Smooth muscle cell (in vitro differentiated cells): ENCODE measurements around the gene MACROH2A1. TPM values are rescaled to one million over a fixed set of nuclear protein-coding genes. Genes with fewer than 3 reads are reported as not detected.
A peak's percentile ranks its signal among the peaks of the same experiment; 100 is the strongest.

ENCODE experiments used
- DNase-seq: peaks from one replicate; lab custom pipeline; 2025; ENCODE audit not compliant: unreplicated experiment; lab: John Stamatoyannopoulos, UW
- H2AFZ ChIP-seq: fragments of 200-600 bp; sonication (generic); 2 replicates; pipeline ENCODE4 v1.6.0; 2016; ENCODE audit warnings: antibody characterized with exemption, low read depth, mild to moderate bottlenecking
- H3F3A ChIP-seq: fragments of 200-600 bp; sonication (generic); 2 replicates; pipeline ENCODE4 v1.6.0; 2017; ENCODE audit warnings: antibody characterized with exemption, low read depth
- H3K27ac ChIP-seq: fragments of 200-600 bp; sonication (generic); 2 replicates; pipeline ENCODE4 v1.5.1; 2016; ENCODE audit warnings: low read depth, mild to moderate bottlenecking
- H3K27me3 ChIP-seq: fragments of 200-600 bp; sonication (generic); 2 replicates; pipeline ENCODE4 v1.6.1; 2016; ENCODE audit warnings: low read depth, mild to moderate bottlenecking
- H3K36me3 ChIP-seq: fragments of 200-600 bp; sonication (generic); 2 replicates; pipeline ENCODE4 v1.5.1; 2016; ENCODE audit warnings: low read depth
- H3K4me1 ChIP-seq: fragments of 200-600 bp; sonication (generic); 2 replicates; pipeline ENCODE4 v1.5.1; 2016; ENCODE audit warnings: low read depth
- H3K4me2 ChIP-seq: fragments of 200-600 bp; sonication (generic); 2 replicates; pipeline ENCODE4 v1.6.0; 2016; ENCODE audit warnings: mild to moderate bottlenecking
- H3K4me3 ChIP-seq: fragments of 200-600 bp; sonication (generic); 2 replicates; pipeline ENCODE4 v1.5.1; 2016; ENCODE audit warnings: mild to moderate bottlenecking
- H3K79me2 ChIP-seq: fragments of 200-600 bp; sonication (generic); 2 replicates; pipeline ENCODE4 v1.6.0; 2016; ENCODE audit warnings: low read depth, mild to moderate bottlenecking
- H3K9ac ChIP-seq: fragments of 200-600 bp; sonication (generic); 2 replicates; pipeline ENCODE4 v1.6.0; 2016; ENCODE audit warnings: low read depth
- H3K9me3 ChIP-seq: fragments of 200-600 bp; sonication (generic); replicated peaks from 2 replicates; pipeline ENCODE4 v1.5.1; 2016; ENCODE audit warnings: low read depth
- H4K20me1 ChIP-seq: fragments of 200-600 bp; sonication (generic); 2 replicates; pipeline ENCODE4 v1.6.0; 2016; ENCODE audit warnings: low read depth
- WGBS: methylation state at CpG from one replicate; pipeline ENCODE4 v1.1.7; 2016; ENCODE audit warnings: low lambda C conversion rate; 5-methylcytosine and 5-hydroxymethylcytosine counted together
- polyA plus RNA-seq: library from polyadenylated mRNA; unstranded; fragments of >200 nt; fragmentation: Nextera tagmentation; extraction: Ambion mirVana; gene quantifications from 2 replicates; pipeline ENCODE4 v1.2.1, GENCODE V29; 2016
- total RNA-seq: library from RNA; depleted of rRNA; stranded (reverse); fragments of >200 nt; gene quantifications from 2 replicates; pipeline ENCODE4 v1.2.3, GENCODE V29; 2014
- TF ChIP-seq, protein P1 (sequence below): fragments of 200-600 bp; sonication (generic); IDR thresholded peaks from 2 replicates; pipeline ENCODE4 v1.5.1; 2017; ENCODE audit warnings: borderline replicate concordance, mild to moderate bottlenecking, antibody characterized with exemption; ENCODE audit not compliant: insufficient read depth, poor library complexity, severe bottlenecking

MACROH2A1 gene
- total and polyA plus RNA-seq, 2 experiments from 2014 or later: 309 to 371 TPM

DNA sequence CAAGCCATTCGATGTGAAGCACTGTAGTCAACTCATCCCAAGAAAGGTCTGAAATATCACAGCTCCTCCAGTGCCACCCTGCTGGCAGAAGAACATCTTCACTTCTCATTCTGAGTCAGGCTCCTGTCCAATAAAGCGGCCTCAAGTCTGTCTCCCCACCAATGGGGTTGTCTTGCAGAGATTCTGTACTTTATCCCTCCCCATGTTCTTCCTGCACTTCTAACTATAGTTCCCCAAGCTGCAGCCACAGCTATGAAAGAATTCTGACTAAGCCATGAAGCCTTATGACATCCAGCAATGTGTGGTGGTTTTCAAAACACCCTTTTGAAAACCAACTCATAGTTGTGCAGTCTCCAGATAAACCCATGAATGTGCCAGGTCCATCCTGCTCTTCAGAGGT lies 6.8 kb downstream of the MACROH2A1 start:
- peak overlapping the region; percentile 76 for H3K9ac ChIP-seq

DNA sequence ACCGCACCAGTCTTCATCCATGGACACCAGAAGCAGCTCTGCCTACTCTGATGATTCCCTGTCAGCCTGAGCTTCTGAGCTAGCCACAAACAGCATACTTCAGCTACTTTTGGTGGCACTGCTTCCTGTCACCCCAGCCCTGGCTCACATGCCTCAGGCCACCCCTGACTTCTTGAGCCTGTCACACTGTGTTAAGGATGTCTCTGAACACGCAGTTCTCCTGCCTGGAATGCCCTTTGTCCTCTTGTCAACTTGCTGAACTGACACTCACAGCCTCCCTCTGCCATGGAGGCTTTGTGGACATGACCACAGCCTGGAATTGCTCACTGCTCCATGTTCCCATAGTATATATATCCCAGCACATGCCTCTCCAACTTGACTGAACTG lies 7.2 kb downstream of the MACROH2A1 start:
- Histone ChIP-seq H3K9me3 (no peaks in the 10 kb centered on the region), H3K4me2 (peak overlapping the region; percentile 93), H2AFZ (no peak overlapping the region), H3K4me3 (no peak overlapping the region), H3K27me3 (no peaks in the 10 kb centered on the region), H3K4me1 (peaks cover 38% of the 10 kb centered on the region), H4K20me1 (peaks cover 81% of the 10 kb centered on the region), H3F3A (peaks cover 42% of the 10 kb centered on the region), H3K36me3 (peaks cover 7% of the 10 kb centered on the region), H3K27ac (peak overlapping the region; percentile 96), H3K9ac (peak overlapping the region; percentile 76), H3K79me2 (peaks cover 84% of the 10 kb centered on the region)
- TF ChIP-seq, protein P1, sequence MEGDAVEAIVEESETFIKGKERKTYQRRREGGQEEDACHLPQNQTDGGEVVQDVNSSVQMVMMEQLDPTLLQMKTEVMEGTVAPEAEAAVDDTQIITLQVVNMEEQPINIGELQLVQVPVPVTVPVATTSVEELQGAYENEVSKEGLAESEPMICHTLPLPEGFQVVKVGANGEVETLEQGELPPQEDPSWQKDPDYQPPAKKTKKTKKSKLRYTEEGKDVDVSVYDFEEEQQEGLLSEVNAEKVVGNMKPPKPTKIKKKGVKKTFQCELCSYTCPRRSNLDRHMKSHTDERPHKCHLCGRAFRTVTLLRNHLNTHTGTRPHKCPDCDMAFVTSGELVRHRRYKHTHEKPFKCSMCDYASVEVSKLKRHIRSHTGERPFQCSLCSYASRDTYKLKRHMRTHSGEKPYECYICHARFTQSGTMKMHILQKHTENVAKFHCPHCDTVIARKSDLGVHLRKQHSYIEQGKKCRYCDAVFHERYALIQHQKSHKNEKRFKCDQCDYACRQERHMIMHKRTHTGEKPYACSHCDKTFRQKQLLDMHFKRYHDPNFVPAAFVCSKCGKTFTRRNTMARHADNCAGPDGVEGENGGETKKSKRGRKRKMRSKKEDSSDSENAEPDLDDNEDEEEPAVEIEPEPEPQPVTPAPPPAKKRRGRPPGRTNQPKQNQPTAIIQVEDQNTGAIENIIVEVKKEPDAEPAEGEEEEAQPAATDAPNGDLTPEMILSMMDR: no peak
- no peak for DNase-seq
- WGBS: 10% methylated on average over 2 of the region's 2 CpGs

More for the DNA sequence above, 6.8 kb downstream of the MACROH2A1 start:
- H3K4me3 ChIP-seq: no peak overlapping the region
- WGBS: 68% methylated on average over 2 of the region's 2 CpGs
- peaks cover 42% of the 10 kb centered on the region for H3K4me1 ChIP-seq
- no peak overlapping the region for H2AFZ ChIP-seq
- DNase-seq: no peak
- no peaks in the 10 kb centered on the region for H3K27me3 ChIP-seq
- H3K36me3 ChIP-seq: peaks cover 7% of the 10 kb centered on the region
- TF ChIP-seq, protein P1: no peak
- peak overlapping the region; percentile 93 for H3K4me2 ChIP-seq
- H3K79me2 ChIP-seq: peaks cover 84% of the 10 kb centered on the region
- peak overlapping the region; percentile 96 for H3K27ac ChIP-seq
- peaks cover 41% of the 10 kb centered on the region for H3F3A ChIP-seq
- peaks cover 85% of the 10 kb centered on the region for H4K20me1 ChIP-seq
- H3K9me3 ChIP-seq: no peaks in the 10 kb centered on the region

DNA sequence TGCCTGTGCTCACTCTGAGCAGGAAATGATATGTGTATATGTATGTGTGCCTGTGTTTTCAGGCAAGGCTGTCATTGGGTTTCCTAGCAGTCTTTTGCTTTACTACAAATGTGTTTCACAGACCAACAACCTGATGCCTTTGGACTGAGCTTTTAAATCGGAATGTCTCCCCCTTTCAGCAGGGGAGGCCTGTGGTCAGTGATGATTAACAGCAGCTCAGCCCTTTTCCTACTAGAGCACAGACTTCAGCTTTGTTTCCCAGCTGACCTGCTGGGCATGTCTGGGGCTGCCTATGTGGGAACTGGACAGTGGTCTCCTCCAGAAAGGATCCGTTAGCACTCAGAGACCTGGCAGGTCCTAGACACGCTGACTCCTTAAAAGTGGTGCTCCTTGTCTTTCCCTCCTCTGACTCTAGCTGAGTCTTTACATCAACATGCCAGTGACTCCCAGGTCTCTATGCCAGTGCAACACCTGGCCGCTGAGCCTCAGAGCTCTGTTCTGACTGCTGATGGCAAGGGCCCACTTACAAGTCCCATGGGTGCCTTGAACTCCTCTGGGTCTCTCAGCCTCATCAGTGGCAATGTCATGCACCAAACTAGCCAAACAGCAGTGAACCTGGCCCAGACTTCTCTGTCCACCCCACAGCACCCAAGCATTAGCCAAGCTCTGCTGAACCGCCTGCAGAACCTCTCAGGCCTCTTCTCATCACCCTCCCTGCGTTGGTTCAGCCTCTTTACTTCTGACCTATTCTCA lies 7.7 kb downstream of the MACROH2A1 start:
- H3K4me2 ChIP-seq: peak overlapping the region; percentile 93
- no peaks in the 10 kb centered on the region for H3K27me3 ChIP-seq
- H3K9me3 ChIP-seq: no peaks in the 10 kb centered on the region
- H4K20me1 ChIP-seq: peaks cover 75% of the 10 kb centered on the region
- DNase-seq: no peak
- peaks cover 7% of the 10 kb centered on the region for H3K36me3 ChIP-seq
- H3K4me3 ChIP-seq: no peak overlapping the region
- 44% methylated on average over 6 of the region's 6 CpGs for WGBS
- peaks cover 42% of the 10 kb centered on the region for H3F3A ChIP-seq
- H3K79me2 ChIP-seq: peaks cover 84% of the 10 kb centered on the region
- no peak overlapping the region for H2AFZ ChIP-seq
- H3K27ac ChIP-seq: peak overlapping the region; percentile 96
- peak overlapping the region; percentile 76 for H3K9ac ChIP-seq
- TF ChIP-seq, protein P1: no peak
- peaks cover 34% of the 10 kb centered on the region for H3K4me1 ChIP-seq

DNA sequence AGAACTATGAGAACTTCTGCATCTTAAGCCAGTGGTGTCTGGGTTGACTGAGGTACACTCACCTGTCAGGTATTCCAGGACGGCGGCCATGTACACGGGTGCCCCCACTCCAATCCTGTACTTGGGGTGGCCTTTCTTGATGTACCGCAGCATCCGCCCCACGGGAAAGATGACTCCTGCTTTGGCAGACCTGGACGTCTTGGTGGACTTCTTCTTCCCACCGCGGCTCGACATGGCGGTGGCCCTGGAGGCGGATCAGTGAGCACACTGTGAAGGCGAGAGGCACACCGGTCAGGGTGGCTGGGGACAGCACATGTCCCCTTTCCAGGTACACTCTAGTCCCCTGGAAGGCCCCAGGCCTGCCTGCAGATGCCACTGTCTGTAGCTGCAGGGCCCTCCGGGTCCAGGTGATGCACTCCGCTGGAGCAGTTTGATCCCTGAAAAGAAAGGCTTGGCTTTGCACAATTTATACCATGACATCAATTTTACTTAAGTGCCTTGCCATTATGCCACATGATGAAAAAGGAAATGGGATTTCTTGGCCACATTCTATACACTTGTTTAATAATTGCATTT lies 10.1 kb downstream of the MACROH2A1 start:
- TF ChIP-seq, protein P1: no peak
- H3K4me1 ChIP-seq: peaks cover 30% of the 10 kb centered on the region
- H3F3A ChIP-seq: peaks cover 46% of the 10 kb centered on the region
- no peak overlapping the region for H3K4me2 ChIP-seq
- no peak overlapping the region for H3K9ac ChIP-seq
- H3K27me3 ChIP-seq: no peaks in the 10 kb centered on the region
- peak overlapping the region; percentile 96 for H3K27ac ChIP-seq
- H3K4me3 ChIP-seq: no peak overlapping the region
- no peak for DNase-seq
- peaks cover 82% of the 10 kb centered on the region for H3K79me2 ChIP-seq
- 97% methylated on average over 16 of the region's 16 CpGs for WGBS
- H2AFZ ChIP-seq: no peak overlapping the region
- H3K36me3 ChIP-seq: peaks cover 7% of the 10 kb centered on the region
- peaks cover 52% of the 10 kb centered on the region for H4K20me1 ChIP-seq
- H3K9me3 ChIP-seq: no peaks in the 10 kb centered on the region
